Esophagus (tissue), 2 donors: ENCODE measurements around the gene TTC7B. TPM values are rescaled to one million over a fixed set of nuclear protein-coding genes. Genes with fewer than 3 reads are reported as not detected.
A peak's percentile ranks its signal among the peaks of the same experiment; 100 is the strongest.

Experiments used
- H3K27ac ChIP-seq, 2 donors: one replicate each; pipeline ENCODE4 v1.5.1; 2013; ENCODE audit warnings: low read depth in 2 of 2, mild to moderate bottlenecking in 2 of 2, inconsistent platforms in 1 of 2, low read length in 1 of 2, moderate library complexity in 1 of 2
- H3K27me3 ChIP-seq, 2 donors: one replicate each; pipeline ENCODE4 v1.6.1; 2013; ENCODE audit warnings: low read length in 2 of 2, control low read depth in 1 of 2, mild to moderate bottlenecking in 1 of 2; ENCODE audit not compliant: insufficient read depth in 2 of 2, control insufficient read depth in 1 of 2
- H3K36me3 ChIP-seq, 2 donors: one replicate each; pipeline ENCODE4 v1.6.1; 2013; ENCODE audit warnings: low read length in 1 of 2; ENCODE audit not compliant: control insufficient read depth in 2 of 2, insufficient read depth in 2 of 2
- H3K4me1 ChIP-seq, 2 donors: one replicate each; pipeline ENCODE4 v1.6.1; 2013; ENCODE audit warnings: low read length in 1 of 2; ENCODE audit not compliant: control insufficient read depth in 2 of 2, insufficient read depth in 2 of 2
- H3K4me3 ChIP-seq, 2 donors: one replicate each; pipeline ENCODE4 v1.5.1; 2013; ENCODE audit warnings: low read length in 2 of 2, mild to moderate bottlenecking in 2 of 2, low read depth in 1 of 2, moderate library complexity in 1 of 2
- H3K9me3 ChIP-seq, 2 donors: one replicate each; pipeline ENCODE4 v1.6.1; 2013; ENCODE audit warnings: mild to moderate bottlenecking in 2 of 2, low read depth in 1 of 2, low read length in 1 of 2, moderate library complexity in 1 of 2; ENCODE audit not compliant: control insufficient read depth in 2 of 2, insufficient read depth in 1 of 2
- WGBS, 2 donors: extraction: QIAGEN DNeasy Blood & Tissue Kit; methylation state at CpG; one replicate each; pipeline ENCODE4 v1.1.7; 2013; 5-methylcytosine and 5-hydroxymethylcytosine counted together
- polyA plus RNA-seq, 2 donors: library from polyadenylated mRNA; stranded (reverse); fragments of 200-250 nt; gene quantifications; one replicate each; pipeline ENCODE4 v1.2.3, GENCODE V29; 2013
- donor health status: healthy with polysubstance abuse.
- donor health status: Bipolar disorder and iron deficiency.

Gene TTC7B
- polyA plus RNA-seq, 2 donors: 2.7 to 6.0 TPM

GRCh38 chr14:90620568-90621077 lies 195.6 kb downstream of the TTC7B start:
- no peak overlapping the region for H3K27ac ChIP-seq
- peaks cover 0 to 16% of the 10 kb centered on the region in 2 donors for H3K4me1 ChIP-seq
- H3K4me3 ChIP-seq: no peak overlapping the region
- 50 to 63% methylated on average over 7 of the region's 7 CpGs for WGBS, 2 donors
- H3K9me3 ChIP-seq: peaks cover 0 to 4% of the 10 kb centered on the region in 2 donors
- H3K27me3 ChIP-seq: no peaks in the 10 kb centered on the region
- no peaks in the 10 kb centered on the region for H3K36me3 ChIP-seq

- Histone ChIP-seq H3K4me3 (no peak overlapping the region), H3K27me3 (no peaks in the 10 kb centered on the region), H3K36me3 (no peaks in the 10 kb centered on the region), H3K9me3 (peaks cover 0 to 4% of the 10 kb centered on the region in 2 donors), H3K4me1 (peaks cover 0 to 16% of the 10 kb centered on the region in 2 donors), H3K27ac (no peak overlapping the region)
- WGBS, 2 donors: 66% methylated on average over 8 of the region's 8 CpGs
Measured at GRCh38 chr14:90619911-90620310, 196.3 kb downstream of the TTC7B start.

- H3K36me3 ChIP-seq: no peaks in the 10 kb centered on the region
- H3K4me1 ChIP-seq: peaks cover 0 to 13% of the 10 kb centered on the region in 2 donors
- H3K4me3 ChIP-seq: no peak overlapping the region
- 72 to 85% methylated on average over 7 of the region's 7 CpGs for WGBS, 2 donors
- peaks cover 0 to 4% of the 10 kb centered on the region in 2 donors for H3K9me3 ChIP-seq
- no peak overlapping the region for H3K27ac ChIP-seq
- no peaks in the 10 kb centered on the region for H3K27me3 ChIP-seq
Measured at GRCh38 chr14:90617961-90618360, 198.3 kb downstream of the TTC7B start.

- WGBS, 2 donors: 65 to 72% methylated on average over 7 of the region's 7 CpGs
- H3K9me3 ChIP-seq: peaks cover 0 to 4% of the 10 kb centered on the region in 2 donors
- no peak overlapping the region for H3K4me3 ChIP-seq
Measured at GRCh38 chr14:90616881-90617280, 199.3 kb downstream of the TTC7B start.

GRCh38 chr14:90616313-90616712 lies 199.9 kb downstream of the TTC7B start:
- Histone ChIP-seq H3K9me3 (peaks cover 0 to under 1% of the 10 kb centered on the region in 2 donors), H3K27me3 (no peaks in the 10 kb centered on the region), H3K36me3 (no peaks in the 10 kb centered on the region), H3K4me3 (no peak overlapping the region), H3K27ac (no peak overlapping the region), H3K4me1 (peaks cover 0 to 11% of the 10 kb centered on the region in 2 donors)
- 85 to 86% methylated on average over 10 of the region's 10 CpGs for WGBS, 2 donors

More at GRCh38 chr14:90616881-90617280, 199.3 kb downstream of the TTC7B start:
- no peaks in the 10 kb centered on the region for H3K36me3 ChIP-seq
- H3K4me1 ChIP-seq: peaks cover 0 to 13% of the 10 kb centered on the region in 2 donors
- H3K27ac ChIP-seq: no peak overlapping the region
- no peaks in the 10 kb centered on the region for H3K27me3 ChIP-seq

- no peaks in the 10 kb centered on the region for H3K27me3 ChIP-seq
- peaks cover 0 to 6% of the 10 kb centered on the region in 2 donors for H3K4me1 ChIP-seq
- H3K4me3 ChIP-seq: no peak overlapping the region
- no peak overlapping the region for H3K27ac ChIP-seq
- no peaks in the 10 kb centered on the region for H3K9me3 ChIP-seq
- 75 to 78% methylated on average over 9 of the region's 9 CpGs for WGBS, 2 donors
- H3K36me3 ChIP-seq: no peaks in the 10 kb centered on the region
Measured at GRCh38 chr14:90615517-90616060, 200.6 kb downstream of the TTC7B start.

GRCh38 chr14:90614696-90615516 lies 201.3 kb downstream of the TTC7B start:
- H3K36me3 ChIP-seq: no peaks in the 10 kb centered on the region
- 81 to 83% methylated on average over 10 of the region's 10 CpGs for WGBS, 2 donors

GRCh38 chr14:90613997-90614396 lies 202.2 kb downstream of the TTC7B start:
- no peak overlapping the region for H3K27ac ChIP-seq
- WGBS, 2 donors: 88 to 89% methylated on average over 4 of the region's 4 CpGs

More at GRCh38 chr14:90614696-90615516, 201.3 kb downstream of the TTC7B start:
- H3K27ac ChIP-seq: no peak overlapping the region
- no peaks in the 10 kb centered on the region for H3K9me3 ChIP-seq
- peaks cover 0 to 1% of the 10 kb centered on the region in 2 donors for H3K4me1 ChIP-seq
- H3K27me3 ChIP-seq: no peaks in the 10 kb centered on the region
- H3K4me3 ChIP-seq: no peak overlapping the region

GRCh38 chr14:90613453-90613852 lies 202.8 kb downstream of the TTC7B start:
- no peaks in the 10 kb centered on the region for H3K9me3 ChIP-seq
- H3K4me3 ChIP-seq: no peak overlapping the region
- H3K27me3 ChIP-seq: no peaks in the 10 kb centered on the region
- peak overlapping the region in 1 of 2 donors; percentile 15 for H3K27ac ChIP-seq
- 86 to 94% methylated on average over 3 of the region's 3 CpGs for WGBS, 2 donors
- no peaks in the 10 kb centered on the region for H3K4me1 ChIP-seq
- H3K36me3 ChIP-seq: no peaks in the 10 kb centered on the region

More at GRCh38 chr14:90613997-90614396, 202.2 kb downstream of the TTC7B start:
- Histone ChIP-seq H3K4me3 (no peak overlapping the region), H3K27me3 (no peaks in the 10 kb centered on the region), H3K36me3 (no peaks in the 10 kb centered on the region), H3K9me3 (no peaks in the 10 kb centered on the region), H3K4me1 (no peaks in the 10 kb centered on the region)
